HCEC 1CT (cell line): ENCODE results near the gene PSMD1.
"Not testable (repeated sequence)": the region's sequence is repeated elsewhere in the genome, so short reads cannot be mapped to it uniquely, and the experiment has no call there.

Source experiments
- DNase-seq: peaks from one replicate; pipeline ENCODE4 v3.0.0-alpha.2; 2017

PSMD1 gene

GRCh38 chr2:231161252-231161839, 104.7 kb downstream of the PSMD1 start:
- peak; percentile 15 for DNase-seq

- peak; percentile 100 for DNase-seq
Measured at GRCh38 chr2:231161877-231162329, 105.2 kb downstream of the PSMD1 start.

- peak; percentile 33 for DNase-seq
Measured at GRCh38 chr2:231163011-231163410, 106.3 kb downstream of the PSMD1 start.

- no peak for DNase-seq
Measured at GRCh38 chr2:231163414-231164095, 106.9 kb downstream of the PSMD1 start.

GRCh38 chr2:231167745-231168459, 111.2 kb downstream of the PSMD1 start:
- no peak for DNase-seq

- DNase-seq = no peak
Measured at GRCh38 chr2:231168460-231169139, 111.9 kb downstream of the PSMD1 start.

- DNase-seq = no peak
Measured at GRCh38 chr2:231169488-231169887, 112.8 kb downstream of the PSMD1 start.

GRCh38 chr2:231170055-231170454, 113.4 kb downstream of the PSMD1 start:
- no peak for DNase-seq

GRCh38 chr2:231172025-231172424, 115.4 kb downstream of the PSMD1 start:
- no peak for DNase-seq

GRCh38 chr2:231174211-231174651, 117.6 kb downstream of the PSMD1 start:
- DNase-seq = no peak

- no peak for DNase-seq
Measured at GRCh38 chr2:231176066-231176465, 119.4 kb downstream of the PSMD1 start.

GRCh38 chr2:231177156-231178025, 120.7 kb downstream of the PSMD1 start:
- no peak for DNase-seq

GRCh38 chr2:231178805-231179204, 122.1 kb downstream of the PSMD1 start:
- DNase-seq = not testable (repeated sequence)

- no peak for DNase-seq
Measured at GRCh38 chr2:231181860-231182512, 125.3 kb downstream of the PSMD1 start.

GRCh38 chr2:231182513-231182899, 125.8 kb downstream of the PSMD1 start:
- no peak for DNase-seq

GRCh38 chr2:231183851-231184250, 127.2 kb downstream of the PSMD1 start:
- no peak for DNase-seq

- no peak for DNase-seq
Measured at GRCh38 chr2:231184319-231184718, 127.7 kb downstream of the PSMD1 start.

- no peak for DNase-seq
Measured at GRCh38 chr2:231185050-231185725, 128.5 kb downstream of the PSMD1 start.

- DNase-seq = no peak
Measured at GRCh38 chr2:231185886-231186285, 129.2 kb downstream of the PSMD1 start.

GRCh38 chr2:231186325-231186724, 129.7 kb downstream of the PSMD1 start:
- DNase-seq = no peak
